Neural crest cell (in vitro differentiated cells): ENCODE results near the gene KRTAP10-11. TPM values are rescaled to one million over a fixed set of nuclear protein-coding genes. Genes with fewer than 3 reads are reported as not detected.
"Not testable (repeated sequence)": the region's sequence is repeated elsewhere in the genome, so short reads cannot be mapped to it uniquely, and the experiment has no call there.

Experiments
- DNase-seq: peaks from one replicate; pipeline ENCODE4 v3.0.0; 2021; ENCODE audit warnings: low read depth, mixed read lengths, low spot score
- H3K27ac Mint-ChIP-seq: one replicate; pipeline ENCODE4 v1.8.0; 2021; ENCODE audit warnings: mild to moderate bottlenecking, mixed read lengths; ENCODE audit not compliant: unreplicated experiment
- H3K27me3 Mint-ChIP-seq: 2 replicates; pipeline ENCODE4 v1.8.0; 2021; ENCODE audit warnings: low read depth, mild to moderate bottlenecking, mixed read lengths
- H3K36me3 Mint-ChIP-seq: 2 replicates; pipeline ENCODE4 v1.8.0; 2021; ENCODE audit warnings: low read depth, mild to moderate bottlenecking, mixed read lengths
- H3K4me1 Mint-ChIP-seq: 2 replicates; pipeline ENCODE4 v1.8.0; 2021; ENCODE audit warnings: mixed read lengths
- H3K4me3 Mint-ChIP-seq: one replicate; pipeline ENCODE4 v1.8.0; 2021; ENCODE audit warnings: mild to moderate bottlenecking, mixed read lengths
- H3K9me3 Mint-ChIP-seq: 2 replicates; pipeline ENCODE4 v1.8.0; 2021; ENCODE audit warnings: mixed read lengths
- long read RNA-seq: library from polyadenylated mRNA; unstranded; transcript quantifications from one replicate; pipeline ENCODE4 v2.0.0, GENCODE V29; 2020
- total RNA-seq: library from RNA; stranded (reverse); gene quantifications from 2 replicates; pipeline ENCODE4 v1.2.1, GENCODE V29; 2021
- TF ChIP-seq, protein P1 (sequence below): fragments of 200-600 bp; sonication (generic); conservative IDR thresholded peaks from 2 replicates; pipeline ENCODE4 v1.5.0; 2021; ENCODE audit warnings: antibody characterized with exemption, mild to moderate bottlenecking

Gene KRTAP10-11, protein sequence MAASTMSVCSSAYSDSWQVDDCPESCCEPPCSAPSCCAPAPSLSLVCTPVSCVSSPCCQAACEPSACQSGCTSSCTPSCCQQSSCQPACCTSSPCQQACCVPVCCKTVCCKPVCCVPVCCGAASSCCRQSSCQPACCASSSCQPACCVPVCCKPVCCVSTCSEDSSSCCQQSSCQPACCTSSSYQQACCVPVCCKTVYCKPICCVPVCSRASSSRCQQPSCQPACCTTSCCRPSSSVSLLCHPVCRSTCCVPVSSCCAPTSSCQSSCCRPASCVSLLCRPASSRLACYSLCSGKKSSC
- not detected in 2 replicates for total RNA-seq
- long read RNA-seq: 0 reads

DNA sequence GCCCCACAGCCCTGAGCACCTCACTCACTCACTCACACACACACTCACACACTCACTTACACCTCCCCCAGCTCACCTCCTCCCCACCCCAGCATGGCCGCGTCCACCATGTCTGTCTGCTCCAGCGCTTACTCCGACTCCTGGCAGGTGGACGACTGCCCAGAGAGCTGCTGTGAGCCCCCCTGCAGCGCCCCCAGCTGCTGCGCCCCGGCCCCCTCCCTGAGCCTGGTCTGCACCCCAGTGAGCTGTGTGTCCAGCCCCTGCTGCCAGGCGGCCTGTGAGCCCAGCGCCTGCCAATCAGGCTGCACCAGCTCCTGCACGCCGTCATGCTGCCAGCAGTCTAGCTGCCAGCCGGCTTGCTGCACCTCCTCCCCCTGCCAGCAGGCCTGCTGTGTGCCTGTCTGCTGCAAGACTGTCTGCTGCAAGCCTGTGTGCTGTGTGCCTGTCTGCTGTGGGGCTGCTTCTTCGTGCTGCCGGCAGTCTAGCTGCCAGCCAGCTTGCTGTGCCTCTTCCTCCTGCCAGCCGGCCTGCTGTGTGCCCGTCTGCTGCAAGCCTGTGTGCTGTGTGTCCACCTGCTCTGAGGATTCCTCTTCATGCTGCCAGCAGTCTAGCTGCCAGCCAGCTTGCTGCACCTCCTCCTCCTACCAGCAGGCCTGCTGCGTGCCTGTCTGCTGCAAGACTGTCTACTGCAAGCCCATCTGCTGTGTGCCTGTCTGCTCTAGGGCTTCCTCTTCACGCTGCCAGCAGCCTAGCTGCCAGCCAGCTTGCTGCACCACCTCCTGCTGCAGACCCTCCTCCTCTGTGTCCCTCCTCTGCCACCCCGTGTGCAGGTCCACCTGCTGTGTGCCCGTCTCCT is at the start of gene KRTAP10-11:
KRTAP10-11 (plus strand) TSS at position 49 of the 856 bp plus-strand sequence; CDS start at position 94, 45 bp downstream.
- DNase-seq, H3K4me1 Mint-ChIP-seq, H3K4me3 Mint-ChIP-seq, H3K27me3 Mint-ChIP-seq, H3K36me3 Mint-ChIP-seq: not testable (repeated sequence)
- Mint-ChIP-seq H3K27ac (peak within 1 kb of the TSS; percentile 81), H3K9me3 (peaks cover 19% of the 10 kb centered on the region)

DNA sequence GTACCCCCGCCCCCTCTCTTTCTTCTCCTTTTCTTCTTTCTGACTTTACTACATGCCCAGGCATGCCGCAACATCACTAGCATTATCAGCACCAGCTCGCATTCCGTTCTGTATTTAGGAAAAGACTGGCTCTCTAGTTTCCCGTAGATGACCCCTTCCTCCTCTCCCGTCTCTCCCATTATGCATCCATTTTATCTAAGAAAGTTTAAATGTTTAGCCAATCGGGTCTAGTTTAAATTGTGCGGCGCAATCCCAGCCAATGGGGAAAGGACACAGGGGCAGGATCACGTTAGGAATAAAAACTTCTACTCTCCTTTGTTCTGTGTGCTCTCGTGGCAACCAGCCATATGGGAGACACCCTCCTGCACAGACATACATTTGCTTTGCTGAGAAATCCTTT is 48.2 kb upstream of the KRTAP10-11 start:
- H3K4me3 Mint-ChIP-seq: peak overlapping the region; percentile 60
- no peaks in the 10 kb centered on the region for H3K27me3 Mint-ChIP-seq
- H3K27ac Mint-ChIP-seq: peak overlapping the region; percentile 69
- no peaks in the 10 kb centered on the region for H3K9me3 Mint-ChIP-seq
- TF ChIP-seq, protein P1, sequence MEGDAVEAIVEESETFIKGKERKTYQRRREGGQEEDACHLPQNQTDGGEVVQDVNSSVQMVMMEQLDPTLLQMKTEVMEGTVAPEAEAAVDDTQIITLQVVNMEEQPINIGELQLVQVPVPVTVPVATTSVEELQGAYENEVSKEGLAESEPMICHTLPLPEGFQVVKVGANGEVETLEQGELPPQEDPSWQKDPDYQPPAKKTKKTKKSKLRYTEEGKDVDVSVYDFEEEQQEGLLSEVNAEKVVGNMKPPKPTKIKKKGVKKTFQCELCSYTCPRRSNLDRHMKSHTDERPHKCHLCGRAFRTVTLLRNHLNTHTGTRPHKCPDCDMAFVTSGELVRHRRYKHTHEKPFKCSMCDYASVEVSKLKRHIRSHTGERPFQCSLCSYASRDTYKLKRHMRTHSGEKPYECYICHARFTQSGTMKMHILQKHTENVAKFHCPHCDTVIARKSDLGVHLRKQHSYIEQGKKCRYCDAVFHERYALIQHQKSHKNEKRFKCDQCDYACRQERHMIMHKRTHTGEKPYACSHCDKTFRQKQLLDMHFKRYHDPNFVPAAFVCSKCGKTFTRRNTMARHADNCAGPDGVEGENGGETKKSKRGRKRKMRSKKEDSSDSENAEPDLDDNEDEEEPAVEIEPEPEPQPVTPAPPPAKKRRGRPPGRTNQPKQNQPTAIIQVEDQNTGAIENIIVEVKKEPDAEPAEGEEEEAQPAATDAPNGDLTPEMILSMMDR: no peak
- no peaks in the 10 kb centered on the region for H3K36me3 Mint-ChIP-seq
- peaks cover 26% of the 10 kb centered on the region for H3K4me1 Mint-ChIP-seq
- DNase-seq: no peak

GRCh38 chr21:44599264-44600029 is 46.8 kb upstream of the KRTAP10-11 start:
- H3K4me1 Mint-ChIP-seq: peaks cover 13% of the 10 kb centered on the region
- no peak for DNase-seq
- H3K4me3 Mint-ChIP-seq: no peak overlapping the region
- peaks cover under 1% of the 10 kb centered on the region for H3K9me3 Mint-ChIP-seq
- TF ChIP-seq, protein P1: no peak
- H3K27ac Mint-ChIP-seq: peak overlapping the region; percentile 30
- no peaks in the 10 kb centered on the region for H3K36me3 Mint-ChIP-seq
- H3K27me3 Mint-ChIP-seq: peaks cover 5% of the 10 kb centered on the region

- H3K4me1 Mint-ChIP-seq: peaks cover 12% of the 10 kb centered on the region
- H3K27me3 Mint-ChIP-seq: peaks cover 13% of the 10 kb centered on the region
- not testable (repeated sequence) for H3K36me3 Mint-ChIP-seq, DNase-seq, H3K9me3 Mint-ChIP-seq, H3K4me3 Mint-ChIP-seq
- H3K27ac Mint-ChIP-seq: peak within 1 kb of the TSS; percentile 30
These were observed 45.9 kb upstream of the KRTAP10-11 start, which contains the start of gene KRTAP10-7 for GRCh38 chr21:44600118-44600978. Gene KRTAP10-7, plus strand, starts transcription at chr21:44600597. Its CDS starts 25 bp downstream, at chr21:44600622.

- not testable (repeated sequence) for H3K36me3 Mint-ChIP-seq, DNase-seq, H3K9me3 Mint-ChIP-seq, H3K4me3 Mint-ChIP-seq, H3K27ac Mint-ChIP-seq
- H3K27me3 Mint-ChIP-seq: peaks cover 18% of the 10 kb centered on the region
- peaks cover 12% of the 10 kb centered on the region for H3K4me1 Mint-ChIP-seq
These were observed 45.1 kb upstream of the KRTAP10-11 start for GRCh38 chr21:44601091-44601490.

DNA sequence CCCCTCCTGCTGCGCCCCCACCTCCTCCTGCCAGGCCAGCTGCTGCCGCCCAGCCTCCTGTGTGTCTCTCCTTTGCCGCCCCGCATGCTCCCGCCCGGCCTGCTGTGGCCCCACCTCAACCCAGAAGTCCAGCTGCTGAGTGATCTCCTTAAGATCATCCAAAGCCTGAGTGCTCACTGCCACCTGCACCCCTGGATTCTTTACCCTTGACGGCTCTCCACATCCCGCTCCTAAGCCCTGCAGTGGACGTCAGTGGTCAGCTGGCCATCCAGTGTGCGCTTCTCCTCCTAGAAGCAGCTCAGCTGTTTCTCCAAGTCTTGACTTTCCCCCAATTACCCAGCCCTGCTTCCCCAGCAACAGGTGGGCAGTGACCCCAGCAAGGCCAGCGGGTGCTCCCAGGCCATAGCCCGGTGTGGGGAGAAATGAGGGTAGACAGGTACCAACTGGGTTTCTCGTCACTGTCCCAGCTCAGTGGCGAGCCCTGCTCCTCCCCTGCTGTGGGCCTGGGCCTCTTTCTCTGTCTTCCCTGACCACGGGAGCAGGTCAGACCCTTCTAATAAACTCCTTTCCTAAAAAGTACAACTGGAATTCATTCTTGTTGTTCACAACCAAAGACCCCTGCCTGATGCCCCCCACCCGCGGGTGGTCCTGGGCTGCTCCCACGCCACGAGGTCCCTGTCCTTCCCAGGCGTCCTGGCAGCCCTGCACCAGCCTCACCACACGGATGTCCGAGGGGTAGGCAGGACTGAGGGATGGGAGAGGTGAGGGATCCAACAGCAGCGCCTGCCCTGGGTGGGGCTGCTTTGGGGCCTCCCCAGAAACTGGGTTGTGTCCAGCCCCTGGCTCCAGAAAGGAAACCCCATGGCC is 44.4 kb upstream of the KRTAP10-11 start:
- H3K36me3 Mint-ChIP-seq: no peaks in the 10 kb centered on the region
- H3K27me3 Mint-ChIP-seq: peaks cover 23% of the 10 kb centered on the region
- H3K27ac Mint-ChIP-seq: no peak overlapping the region
- no peak for DNase-seq
- H3K4me1 Mint-ChIP-seq: peaks cover 12% of the 10 kb centered on the region
- peaks cover 12% of the 10 kb centered on the region for H3K9me3 Mint-ChIP-seq
- TF ChIP-seq, protein P1: no peak
- no peak overlapping the region for H3K4me3 Mint-ChIP-seq
